Measurements from ENCODE around the gene TXNDC15.

Gene TXNDC15

GRCh38 chr5:134920848-134921575, 46.8 kb downstream of the TXNDC15 start:
- no peak for DNase-seq

GRCh38 chr5:134932508-134932907, 58.3 kb downstream of the TXNDC15 start:
- DNase-seq = no peak

- DNase-seq = no peak
Measured at GRCh38 chr5:134934202-134934601, 60.0 kb downstream of the TXNDC15 start.

- no peak for DNase-seq
Measured at GRCh38 chr5:134935711-134936602, 61.8 kb downstream of the TXNDC15 start.

GRCh38 chr5:134937526-134937925, 63.4 kb downstream of the TXNDC15 start:
- no peak for DNase-seq

- no peak for DNase-seq
Measured at GRCh38 chr5:134938030-134938429, 63.9 kb downstream of the TXNDC15 start.

GRCh38 chr5:134939500-134939899, 65.3 kb downstream of the TXNDC15 start:
- DNase-seq = no peak

- DNase-seq = no peak
Measured at GRCh38 chr5:134943547-134943946, 69.4 kb downstream of the TXNDC15 start.

- no peak for DNase-seq
Measured at GRCh38 chr5:134944630-134945029, 70.5 kb downstream of the TXNDC15 start.

- no peak for DNase-seq
Measured at GRCh38 chr5:134945041-134945440, 70.9 kb downstream of the TXNDC15 start.

GRCh38 chr5:134948911-134949310, 74.7 kb downstream of the TXNDC15 start:
- no peak for DNase-seq

GRCh38 chr5:134949316-134949715, 75.1 kb downstream of the TXNDC15 start:
- DNase-seq = no peak
